Measurements from ENCODE around the gene NFATC1. TPM values are rescaled to one million over a fixed set of nuclear protein-coding genes. Genes with fewer than 3 reads are reported as not detected.

Gene NFATC1
- total and polyA plus RNA-seq, 2 donors (not counting 1 experiment from before 2014, with no cell fraction given): 0.92 to 4.3 TPM

DNA sequence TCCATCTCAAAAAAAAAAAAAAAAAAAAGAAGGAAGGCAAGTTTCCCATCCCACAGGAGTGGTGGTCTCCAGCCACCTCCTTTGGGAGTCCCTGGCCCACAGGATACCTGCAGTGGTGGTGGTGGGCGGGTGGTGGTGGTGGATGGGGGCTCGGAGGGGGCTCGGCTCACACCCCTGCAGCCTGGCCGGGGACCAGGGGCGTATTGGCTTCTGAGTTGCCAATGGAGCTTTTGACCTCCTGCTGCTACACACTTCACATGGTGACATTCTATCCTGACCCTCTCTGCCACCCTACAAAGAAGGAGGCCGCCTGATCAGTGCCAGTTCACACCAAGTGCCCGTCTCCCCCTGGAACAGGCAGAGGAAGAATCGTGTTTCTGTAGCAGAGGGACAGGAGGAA lies 119.6 kb downstream of the NFATC1 start:
- DNase-seq (ENCODE audit: low read depth in 2 of 2): no peak
- Histone ChIP-seq H2AFZ (ENCODE audit: low read length) (no peak overlapping the region), H3K4me2 (ENCODE audit: extremely low read depth, insufficient read depth, low read length) (no peak overlapping the region), H3K9me3 (ENCODE audit: control insufficient read depth, insufficient read depth, low read depth, low read length) (no peaks in the 10 kb centered on the region), H3K9ac (ENCODE audit: insufficient read depth, low read length) (no peak overlapping the region), H3K27me3 (ENCODE audit: control insufficient read depth, insufficient read depth, low read length) (no peaks in the 10 kb centered on the region), H3K4me1 (ENCODE audit: control insufficient read depth, extremely low read depth, insufficient read depth, low read length) (no peaks in the 10 kb centered on the region), H3K79me2 (ENCODE audit: control insufficient read depth, insufficient read depth, low read length) (no peaks in the 10 kb centered on the region), H3K27ac (ENCODE audit: insufficient read depth, low read length) (no peak overlapping the region), H4K20me1 (ENCODE audit: control insufficient read depth, extremely low read depth, insufficient read depth, low read length) (no peaks in the 10 kb centered on the region), H3K36me3 (ENCODE audit: control insufficient read depth, insufficient read depth, low read length) (no peaks in the 10 kb centered on the region), H3K4me3 (replicated peaks in 1 of 4; ENCODE audit: control extremely low read depth in 1 of 4, insufficient read depth in 1 of 4, low read depth in 3 of 4, low read length in 4 of 4) (no peak overlapping the region)
- TF ChIP-seq, protein P1, sequence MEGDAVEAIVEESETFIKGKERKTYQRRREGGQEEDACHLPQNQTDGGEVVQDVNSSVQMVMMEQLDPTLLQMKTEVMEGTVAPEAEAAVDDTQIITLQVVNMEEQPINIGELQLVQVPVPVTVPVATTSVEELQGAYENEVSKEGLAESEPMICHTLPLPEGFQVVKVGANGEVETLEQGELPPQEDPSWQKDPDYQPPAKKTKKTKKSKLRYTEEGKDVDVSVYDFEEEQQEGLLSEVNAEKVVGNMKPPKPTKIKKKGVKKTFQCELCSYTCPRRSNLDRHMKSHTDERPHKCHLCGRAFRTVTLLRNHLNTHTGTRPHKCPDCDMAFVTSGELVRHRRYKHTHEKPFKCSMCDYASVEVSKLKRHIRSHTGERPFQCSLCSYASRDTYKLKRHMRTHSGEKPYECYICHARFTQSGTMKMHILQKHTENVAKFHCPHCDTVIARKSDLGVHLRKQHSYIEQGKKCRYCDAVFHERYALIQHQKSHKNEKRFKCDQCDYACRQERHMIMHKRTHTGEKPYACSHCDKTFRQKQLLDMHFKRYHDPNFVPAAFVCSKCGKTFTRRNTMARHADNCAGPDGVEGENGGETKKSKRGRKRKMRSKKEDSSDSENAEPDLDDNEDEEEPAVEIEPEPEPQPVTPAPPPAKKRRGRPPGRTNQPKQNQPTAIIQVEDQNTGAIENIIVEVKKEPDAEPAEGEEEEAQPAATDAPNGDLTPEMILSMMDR (conservative IDR thresholded peaks at IDR 0.05 in 1 of 2, IDR thresholded peaks at IDR 0.05 in 1 of 2; ENCODE audit: low read depth in 1 of 2, low read length in 2 of 2): no peak
- no peak for TF ChIP-seq EZH2 (IDR thresholded peaks at IDR 0.05; ENCODE audit: low read length, missing control alignments)

DNA sequence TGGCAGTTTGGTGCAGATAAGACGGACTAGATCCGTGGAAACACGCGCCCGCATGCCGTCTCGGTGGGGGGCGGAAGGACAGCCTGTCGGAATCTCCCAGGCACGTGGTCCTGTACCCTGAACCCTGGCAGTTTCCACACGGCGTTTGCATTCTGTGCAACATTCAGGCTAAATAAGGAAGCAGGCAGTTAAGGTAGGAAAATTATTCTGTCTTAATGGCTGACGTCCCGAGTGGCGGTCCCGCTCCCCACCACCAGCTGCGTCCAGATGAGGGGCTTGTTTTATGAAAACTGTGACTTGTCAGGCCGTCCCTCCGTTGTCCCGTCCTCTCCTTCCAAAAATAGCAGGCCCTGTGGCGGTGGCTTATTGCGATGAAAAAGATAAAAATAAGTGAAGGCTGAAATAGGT lies 120.2 kb downstream of the NFATC1 start:
- Histone ChIP-seq H3K4me1 (ENCODE audit: control insufficient read depth, extremely low read depth, insufficient read depth, low read length) (no peaks in the 10 kb centered on the region), H2AFZ (ENCODE audit: low read length) (no peak overlapping the region), H3K9ac (ENCODE audit: insufficient read depth, low read length) (no peak overlapping the region), H3K4me2 (ENCODE audit: extremely low read depth, insufficient read depth, low read length) (no peak overlapping the region), H3K4me3 (replicated peaks in 1 of 4; ENCODE audit: control extremely low read depth in 1 of 4, insufficient read depth in 1 of 4, low read depth in 3 of 4, low read length in 4 of 4) (no peak overlapping the region), H4K20me1 (ENCODE audit: control insufficient read depth, extremely low read depth, insufficient read depth, low read length) (no peaks in the 10 kb centered on the region), H3K27me3 (ENCODE audit: control insufficient read depth, insufficient read depth, low read length) (no peaks in the 10 kb centered on the region), H3K79me2 (ENCODE audit: control insufficient read depth, insufficient read depth, low read length) (no peaks in the 10 kb centered on the region), H3K36me3 (ENCODE audit: control insufficient read depth, insufficient read depth, low read length) (no peaks in the 10 kb centered on the region), H3K27ac (ENCODE audit: insufficient read depth, low read length) (no peak overlapping the region), H3K9me3 (ENCODE audit: control insufficient read depth, insufficient read depth, low read depth, low read length) (no peaks in the 10 kb centered on the region)
- TF ChIP-seq, protein P1 (conservative IDR thresholded peaks at IDR 0.05 in 1 of 2, IDR thresholded peaks at IDR 0.05 in 1 of 2; ENCODE audit: low read depth in 1 of 2, low read length in 2 of 2): no peak
- TF ChIP-seq EZH2 (IDR thresholded peaks at IDR 0.05; ENCODE audit: low read length, missing control alignments): no peak
- no peak for DNase-seq (ENCODE audit: low read depth in 2 of 2)

- Histone ChIP-seq H3K4me2 (ENCODE audit: extremely low read depth, insufficient read depth, low read length) (no peak overlapping the region), H3K79me2 (ENCODE audit: control insufficient read depth, insufficient read depth, low read length) (no peaks in the 10 kb centered on the region), H2AFZ (ENCODE audit: low read length) (no peak overlapping the region), H4K20me1 (ENCODE audit: control insufficient read depth, extremely low read depth, insufficient read depth, low read length) (no peaks in the 10 kb centered on the region), H3K9me3 (ENCODE audit: control insufficient read depth, insufficient read depth, low read depth, low read length) (no peaks in the 10 kb centered on the region), H3K9ac (ENCODE audit: insufficient read depth, low read length) (no peak overlapping the region), H3K36me3 (ENCODE audit: control insufficient read depth, insufficient read depth, low read length) (no peaks in the 10 kb centered on the region), H3K27ac (ENCODE audit: insufficient read depth, low read length) (no peak overlapping the region), H3K4me1 (ENCODE audit: control insufficient read depth, extremely low read depth, insufficient read depth, low read length) (no peaks in the 10 kb centered on the region), H3K27me3 (ENCODE audit: control insufficient read depth, insufficient read depth, low read length) (no peaks in the 10 kb centered on the region), H3K4me3 (replicated peaks in 1 of 4; ENCODE audit: control extremely low read depth in 1 of 4, insufficient read depth in 1 of 4, low read depth in 3 of 4, low read length in 4 of 4) (no peak overlapping the region)
- TF ChIP-seq EZH2 (IDR thresholded peaks at IDR 0.05; ENCODE audit: low read length, missing control alignments): no peak
- TF ChIP-seq, protein P1 (conservative IDR thresholded peaks at IDR 0.05 in 1 of 2, IDR thresholded peaks at IDR 0.05 in 1 of 2; ENCODE audit: low read depth in 1 of 2, low read length in 2 of 2): no peak
- DNase-seq (ENCODE audit: low read depth in 2 of 2): no peak
These were observed 120.8 kb downstream of the NFATC1 start for GRCh38 chr18:79516441-79516931.
